ENCODE measurements around the gene P3R3URF.
A peak's percentile ranks its signal among the peaks of the same experiment; 100 is the strongest.

The P3R3URF gene

GRCh38 chr1:46172321-46172720, 4.0 kb downstream of the P3R3URF start:
- DNase-seq (ENCODE audit: low spot score) = no peak

GRCh38 chr1:46171871-46172270, 4.4 kb downstream of the P3R3URF start:
- DNase-seq (ENCODE audit: low spot score) = no peak

- DNase-seq (ENCODE audit: low spot score) = no peak
Observed at GRCh38 chr1:46171351-46171750, 4.9 kb downstream of the P3R3URF start.

- no peak for DNase-seq (ENCODE audit: low spot score)
Observed at GRCh38 chr1:46169811-46170454, 6.4 kb downstream of the P3R3URF start.

GRCh38 chr1:46168477-46168876, 7.8 kb downstream of the P3R3URF start:
- DNase-seq (ENCODE audit: low spot score) = no peak

- peak; percentile 64 for DNase-seq (ENCODE audit: low spot score)
Observed at GRCh38 chr1:46166521-46167462, 9.5 kb downstream of the P3R3URF start.

GRCh38 chr1:46160212-46160611, 16.1 kb downstream of the P3R3URF start:
- DNase-seq (ENCODE audit: low spot score) = no peak

- no peak for DNase-seq (ENCODE audit: low spot score)
Observed at GRCh38 chr1:46159516-46159915, 16.8 kb downstream of the P3R3URF start.

- DNase-seq (ENCODE audit: low spot score) = no peak
Observed at GRCh38 chr1:46158312-46159281, 17.7 kb downstream of the P3R3URF start.

- no peak for DNase-seq (ENCODE audit: low spot score)
Observed at GRCh38 chr1:46157916-46158311, 18.4 kb downstream of the P3R3URF start.

- no peak for DNase-seq (ENCODE audit: low spot score)
Observed at GRCh38 chr1:46153732-46154131, 22.6 kb downstream of the P3R3URF start.

- DNase-seq (ENCODE audit: low spot score) = no peak
Observed at GRCh38 chr1:46153228-46153627, 23.1 kb downstream of the P3R3URF start.

- no peak for DNase-seq (ENCODE audit: low spot score)
Observed at GRCh38 chr1:46152016-46152415, 24.3 kb downstream of the P3R3URF start.

- DNase-seq (ENCODE audit: low spot score) = no peak
Observed at GRCh38 chr1:46150085-46150484, 26.2 kb downstream of the P3R3URF start.

GRCh38 chr1:46148318-46148717, 28.0 kb downstream of the P3R3URF start:
- DNase-seq (ENCODE audit: low spot score) = no peak

GRCh38 chr1:46137916-46138315, 38.4 kb downstream of the P3R3URF start:
- no peak for DNase-seq (ENCODE audit: low spot score)

GRCh38 chr1:46136711-46137110, 39.6 kb downstream of the P3R3URF start:
- DNase-seq (ENCODE audit: low spot score) = no peak

- DNase-seq (ENCODE audit: low spot score) = no peak
Observed at GRCh38 chr1:46134660-46135331, 41.5 kb downstream of the P3R3URF start.

- DNase-seq (ENCODE audit: low spot score) = no peak
Observed at GRCh38 chr1:46133781-46134350, 42.4 kb downstream of the P3R3URF start.

- DNase-seq (ENCODE audit: low spot score) = no peak
Observed at GRCh38 chr1:46133181-46133658, 43.1 kb downstream of the P3R3URF start.

Data from CD4-positive, alpha-beta T cell treated with Interleukin-6 at 100 ng/mL for 8 hours (primary cell).